ENCODE results near the gene LSR. TPM values are rescaled to one million over a fixed set of nuclear protein-coding genes. Genes with fewer than 3 reads are reported as not detected.

Gene LSR
- polyA plus RNA-seq, 1 donor from 2014 or later: not detected

DNA sequence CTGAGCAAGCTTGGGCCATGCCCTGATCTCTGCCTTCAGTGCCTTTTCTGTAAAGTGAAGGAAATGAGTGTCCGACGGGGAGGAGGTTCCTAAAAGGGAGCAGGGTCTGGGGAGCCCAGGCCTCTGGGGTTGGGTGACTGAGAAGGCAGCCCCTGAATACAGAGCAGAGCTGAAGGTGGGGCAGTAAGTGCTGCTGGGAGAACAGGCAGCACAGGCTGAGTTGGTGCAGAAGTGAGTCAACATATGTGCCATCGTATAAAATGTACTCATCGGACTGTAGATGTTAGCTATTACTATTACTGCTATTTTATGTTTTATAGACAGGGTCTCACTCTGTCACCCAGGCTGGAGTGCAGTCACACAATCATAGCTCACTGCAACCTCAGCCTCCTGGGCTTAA is 32.5 kb downstream of the LSR start:
- H4K20me1 ChIP-seq (ENCODE audit: insufficient read depth): no peaks in the 10 kb centered on the region
- no peaks in the 10 kb centered on the region for H3K79me2 ChIP-seq (replicated peaks; ENCODE audit: insufficient read depth, low read length)
- no peaks in the 10 kb centered on the region for H3K36me3 ChIP-seq (ENCODE audit: insufficient read depth, low read length)
- H3K27ac ChIP-seq (ENCODE audit: low read length): no peak overlapping the region
- H2AFZ ChIP-seq (ENCODE audit: low read depth, low read length): no peak overlapping the region
- no peak overlapping the region for H3K4me3 ChIP-seq (ENCODE audit: low read length)
- no peaks in the 10 kb centered on the region for H3K27me3 ChIP-seq (ENCODE audit: insufficient read depth, low read depth, low read length)
- no peaks in the 10 kb centered on the region for H3K9me2 ChIP-seq (ENCODE audit: insufficient read depth, low read length)
- no peaks in the 10 kb centered on the region for H3K9me3 ChIP-seq (ENCODE audit: low read length)
- H3K9ac ChIP-seq (ENCODE audit: low read length): no peak overlapping the region
- H3K4me2 ChIP-seq (ENCODE audit: low read length): no peak overlapping the region
- TF ChIP-seq MXI1 (conservative IDR thresholded peaks at IDR 0.05; ENCODE audit: poor library complexity, severe bottlenecking) (no peak), POLR2AphosphoS5 (IDR thresholded peaks at IDR 0.05) (no peak), CTCF (IDR thresholded peaks at IDR 0.05; ENCODE audit: poor library complexity, severe bottlenecking) (no peak), REST (IDR thresholded peaks at IDR 0.05; ENCODE audit: borderline replicate concordance) (no peak), EP300 (conservative IDR thresholded peaks at IDR 0.05; ENCODE audit: poor library complexity, severe bottlenecking) (no peak), SMC3 (conservative IDR thresholded peaks at IDR 0.05; ENCODE audit: poor library complexity) (no peak), RAD21 (conservative IDR thresholded peaks at IDR 0.05) (no peak), EZH2 (IDR thresholded peaks at IDR 0.05; ENCODE audit: borderline replicate concordance, insufficient read depth, low read length, poor library complexity, severe bottlenecking) (no peak), TAF1 (IDR thresholded peaks at IDR 0.05; ENCODE audit: low read depth) (no peak)
- H3F3A ChIP-seq (ENCODE audit: insufficient read depth, low read length, poor library complexity, severe bottlenecking): no peaks in the 10 kb centered on the region

GRCh38 chr19:35284153-35285094 is 35.6 kb downstream of the LSR start:
- no peak for TF ChIP-seq EP300 (conservative IDR thresholded peaks at IDR 0.05; ENCODE audit: poor library complexity, severe bottlenecking)
- Histone ChIP-seq H3F3A (ENCODE audit: insufficient read depth, low read length, poor library complexity, severe bottlenecking) (no peaks in the 10 kb centered on the region), H3K9ac (ENCODE audit: low read length) (no peak overlapping the region), H3K27me3 (ENCODE audit: insufficient read depth, low read depth, low read length) (no peaks in the 10 kb centered on the region), H2AFZ (ENCODE audit: low read depth, low read length) (no peak overlapping the region), H3K4me3 (ENCODE audit: low read length) (no peak overlapping the region), H3K4me2 (ENCODE audit: low read length) (no peak overlapping the region), H3K9me3 (ENCODE audit: low read length) (no peaks in the 10 kb centered on the region), H3K36me3 (ENCODE audit: insufficient read depth, low read length) (no peaks in the 10 kb centered on the region), H3K9me2 (ENCODE audit: insufficient read depth, low read length) (no peaks in the 10 kb centered on the region), H3K79me2 (replicated peaks; ENCODE audit: insufficient read depth, low read length) (no peaks in the 10 kb centered on the region), H4K20me1 (ENCODE audit: insufficient read depth) (no peaks in the 10 kb centered on the region), H3K27ac (ENCODE audit: low read length) (no peak overlapping the region)
